Adrenal gland (tissue), 12 donors: ENCODE data around the gene NUMBL. TPM values are rescaled to one million over a fixed set of nuclear protein-coding genes. Genes with fewer than 3 reads are reported as not detected.

Source experiments
- DNase-seq, 7 donors: peaks; one replicate each; pipeline ENCODE4 v3.0.0-alpha.2; 2019 to 2020
- H3K27ac ChIP-seq, 5 donors: fragments of 200-600 bp; sonication (generic) in 4 of 5; 1 replicate in 3 of 5; 2 replicates in 2 of 5; pipeline versions ENCODE4 v1.5.1 to v1.8.0; 2016 to 2020; ENCODE audit warnings: mild to moderate bottlenecking in 1 of 5
- H3K27me3 ChIP-seq: fragments of 200-600 bp; 2 replicates; pipeline ENCODE4 v1.8.0; 2021
- H3K36me3 ChIP-seq, 2 donors: fragments of 200-600 bp; replicated peaks in 1 of 2; 1 replicate in 1 of 2; 2 replicates in 1 of 2; pipeline versions ENCODE4 v1.5.1 to v1.8.0; 2018 to 2022
- H3K4me1 ChIP-seq, 2 donors: fragments of 200-600 bp; replicated peaks in 1 of 2; 1 replicate in 1 of 2; 2 replicates in 1 of 2; pipeline versions ENCODE4 v1.5.1 to v1.8.0; 2018 to 2021
- H3K4me3 ChIP-seq, 4 donors: fragments of 200-600 bp; sonication (generic) in 3 of 4; one replicate each; pipeline ENCODE4 v1.5.1; 2016 to 2018
- H3K9me3 ChIP-seq, 3 donors: fragments of 200-600 bp; sonication (generic) in 1 of 3; replicated peaks in 1 of 3; 1 replicate in 2 of 3; 2 replicates in 1 of 3; pipeline versions ENCODE4 v1.5.1 to v1.8.0; 2016 to 2021
- CTCF ChIP-seq, 6 experiments: fragments of 450-650 bp in 4 of 6; fragments of 200-600 bp in 2 of 6; sonication (generic) in 1 of 6; IDR thresholded peaks; 1 replicate in 5 of 6; 2 replicates in 1 of 6; pipeline versions ENCODE4 v1.5.1 to v1.8.0; 2016 to 2021; ENCODE audit warnings: antibody characterized with exemption in 6 of 6, mild to moderate bottlenecking in 2 of 6, moderate library complexity in 1 of 6
- POLR2A ChIP-seq, 2 donors: fragments of 450-650 bp; IDR thresholded peaks; one replicate each; pipeline ENCODE4 v1.6.1; 2017; ENCODE audit warnings: antibody characterized with exemption in 2 of 2, mild to moderate bottlenecking in 2 of 2, moderate library complexity in 1 of 2
- WGBS, 4 donors: extraction: QIAGEN DNeasy Blood & Tissue Kit in 2 of 4; methylation state at CpG; one replicate each; pipeline versions ENCODE4 v1.1.5 to v1.1.7; 2013 to 2017; 5-methylcytosine and 5-hydroxymethylcytosine counted together
- intact Hi-C, 2 donors: fragments of 100-400 bp; cut with DNase I; formaldehyde crosslinking; loops; one replicate each; pipeline versions ENCODE4 v1.14.1 to v1.15.0; 2022 to 2023
- polyA plus RNA-seq, 3 donors: library from polyadenylated mRNA; stranded (reverse); fragments of 200-250 nt in 2 of 3; fragments of 350-450 nt in 1 of 3; fragmentation: Illumina TruSeq in 1 of 3; extraction: RNeasy Lipid Tissue Mini Kit (QIAGEN cat#74804) in 1 of 3; gene quantifications; one replicate each; pipeline ENCODE4 v1.2.3, GENCODE V29; 2013 to 2014
- total RNA-seq, 9 donors: library from RNA; depleted of rRNA in 4 of 9; stranded (reverse); fragments of >200 nt in 4 of 9; fragments of 120-200 nt in 1 of 9; fragmentation: NEBNext Ultra II Directional in 1 of 9; extraction: Animal tissue kit (Norgen Biotek cat#: 25700) in 1 of 9; gene quantifications; one replicate each; pipeline versions ENCODE4 v1.1.0 to v1.2.4, GENCODE V29; 2013 to 2023
- donor health status: healthy with polysubstance abuse.
- donor health status: Bipolar disorder and iron deficiency.
- donor health status: DM: yes; HTN: yes; CAD: no.
- donor health status: DM: no; HTN: no; CAD: no.
- donor health status: DM: no; HTN: no; CAD: no.
- donor health status: DM: yes; HTN: yes; CAD: no.

Gene NUMBL
- total and polyA plus RNA-seq, 12 donors, result 3.2 to 60.6 (median 30.0) TPM

- TF ChIP-seq CTCF (IDR thresholded peaks at IDR 0.05), result no peak
- no peaks in the 10 kb centered on the region for H3K4me1 ChIP-seq
- no peak overlapping the region for H3K27ac ChIP-seq
- intact Hi-C loops, result no loop called here
- 91 to 98% (median 96%) methylated on average over 7 of the region's 7 CpGs for WGBS, 4 donors
- peaks cover 0 to 74% of the 10 kb centered on the region in 2 donors for H3K36me3 ChIP-seq
- no peaks in the 10 kb centered on the region for H3K27me3 ChIP-seq
- no peaks in the 10 kb centered on the region for H3K9me3 ChIP-seq
- H3K4me3 ChIP-seq, result no peak overlapping the region
- DNase-seq, result no peak
Measured at GRCh38 chr19:40707615-40708014, 17.2 kb upstream of the NUMBL start.

- 86 to 93% (median 89%) methylated on average over 7 of the region's 7 CpGs for WGBS, 4 donors
- Histone ChIP-seq H3K27me3 (no peaks in the 10 kb centered on the region), H3K4me3 (no peak overlapping the region), H3K27ac (no peak overlapping the region), H3K4me1 (no peaks in the 10 kb centered on the region), H3K9me3 (no peaks in the 10 kb centered on the region), H3K36me3 (peaks cover 0 to 90% of the 10 kb centered on the region in 2 donors)
- no peak for TF ChIP-seq POLR2A (IDR thresholded peaks at IDR 0.05)
- no peak for TF ChIP-seq CTCF (IDR thresholded peaks at IDR 0.05)
- intact Hi-C loops, result no loop called here
- no peak for DNase-seq
Measured at GRCh38 chr19:40705950-40706619, 15.6 kb upstream of the NUMBL start.

- H3K27ac ChIP-seq, result no peak overlapping the region
- 78 to 95% (median 89%) methylated on average over 6 to 9 of the region's 9 CpGs for WGBS, 4 donors
- H3K27me3 ChIP-seq, result no peaks in the 10 kb centered on the region
- intact Hi-C loops, result no loop called here
- H3K36me3 ChIP-seq, result peaks cover 0 to 84% of the 10 kb centered on the region in 2 donors
- no peaks in the 10 kb centered on the region for H3K4me1 ChIP-seq
- H3K4me3 ChIP-seq, result no peak overlapping the region
- TF ChIP-seq CTCF (IDR thresholded peaks at IDR 0.05) (no peak), POLR2A (IDR thresholded peaks at IDR 0.05) (no peak)
- no peaks in the 10 kb centered on the region for H3K9me3 ChIP-seq
- DNase-seq, result no peak
Measured at GRCh38 chr19:40705362-40705651, 14.9 kb upstream of the NUMBL start.

- H3K4me1 ChIP-seq, result no peaks in the 10 kb centered on the region
- no peaks in the 10 kb centered on the region for H3K27me3 ChIP-seq
- WGBS, 4 donors, result 90 to 93% (median 91%) methylated on average over 16 to 18 of the region's 18 CpGs
- no peaks in the 10 kb centered on the region for H3K9me3 ChIP-seq
- H3K36me3 ChIP-seq, result peaks cover 0 to 80% of the 10 kb centered on the region in 2 donors
- TF ChIP-seq CTCF (IDR thresholded peaks at IDR 0.05) (no peak), POLR2A (IDR thresholded peaks at IDR 0.05) (no peak)
- peak overlapping the region in 1 of 5 donors; percentile 22 for H3K27ac ChIP-seq
- intact Hi-C loops, result no loop called here
- H3K4me3 ChIP-seq, result no peak overlapping the region
- DNase-seq, result no peak
Measured at GRCh38 chr19:40704491-40705361, 14.3 kb upstream of the NUMBL start.
